Mucosa of descending colon (tissue), 3 donors: ENCODE measurements around the gene ASF1B. TPM values are rescaled to one million over a fixed set of nuclear protein-coding genes. Genes with fewer than 3 reads are reported as not detected.

ENCODE experiments used
- ATAC-seq: fragments of 200-7000 bp; cut with Tn5 transposase; one replicate; pipeline ENCODE4 v1.9.1; 2020; ENCODE audit warnings: mild to moderate bottlenecking, moderate library complexity
- DNase-seq, 3 donors: peaks; one replicate each; pipeline ENCODE4 v3.0.0-alpha.2; 2020
- H3K36me3 ChIP-seq: fragments of 200-600 bp; one replicate; pipeline ENCODE4 v1.8.0; 2021; ENCODE audit warnings: low read depth, mild to moderate bottlenecking
- H3K4me1 ChIP-seq: fragments of 200-600 bp; one replicate; pipeline ENCODE4 v1.8.0; 2021; ENCODE audit warnings: low read depth, mild to moderate bottlenecking
- H3K4me3 ChIP-seq: fragments of 200-600 bp; one replicate; pipeline ENCODE4 v1.8.0; 2021; ENCODE audit warnings: mild to moderate bottlenecking
- H3K9me3 ChIP-seq: fragments of 200-600 bp; one replicate; pipeline ENCODE4 v1.8.0; 2021; ENCODE audit warnings: mild to moderate bottlenecking
- CTCF ChIP-seq: fragments of 200-600 bp; IDR thresholded peaks from one replicate; pipeline ENCODE4 v1.8.0; 2022; ENCODE audit warnings: antibody characterized with exemption, mild to moderate bottlenecking
- intact Hi-C, 2 donors: fragments of 100-400 bp; cut with DNase I in 1 of 2; cut with micrococcal nuclease in 1 of 2; formaldehyde crosslinking; loops; one replicate each; pipeline versions ENCODE4 v1.11.0 to v1.11.1; 2022; cut with DNase I, micrococcal nuclease
- total RNA-seq, 3 donors: library from RNA; stranded (reverse); fragmentation: NEBNext Ultra II Directional in 2 of 3; extraction: Animal tissue kit (Norgen Biotek cat#: 25700) in 2 of 3; gene quantifications; one replicate each; pipeline versions ENCODE4 v1.2.1 to v1.2.4, GENCODE V29; 2021 to 2023
- donor health status: DM: no; HTN: no; CAD: no; lungs with moderate emphysema.
- donor health status: DM: no; HTN: no; CAD: no.
- donor health status: DM: no; HTN: yes; CAD: no.

The ASF1B gene
- total RNA-seq, 3 donors from 2014 or later: 2.4 to 21.7 (median 5.5) TPM

GRCh38 chr19:14119644-14120496, 16.5 kb downstream of the ASF1B start:
- H3K36me3 ChIP-seq: no peaks in the 10 kb centered on the region
- no peaks in the 10 kb centered on the region for H3K9me3 ChIP-seq
- intact Hi-C loops: loop anchor here in 1 of 2 donors (5.0 kb wide), 1 partner anchor 113 kb away; the partner anchor contains the start of gene RFX1
- TF ChIP-seq CTCF: no peak
- ATAC-seq: no peak
- peaks cover 26% of the 10 kb centered on the region for H3K4me1 ChIP-seq
- no peak for DNase-seq
- no peak overlapping the region for H3K4me3 ChIP-seq

- intact Hi-C loops: loop anchor here in 1 of 2 donors (5.0 kb wide), 1 partner anchor 112 kb away; the partner anchor contains the start of gene RFX1
- Histone ChIP-seq H3K9me3 (no peaks in the 10 kb centered on the region), H3K4me1 (peaks cover 29% of the 10 kb centered on the region), H3K36me3 (no peaks in the 10 kb centered on the region), H3K4me3 (no peak overlapping the region)
- no peak for TF ChIP-seq CTCF
- no peak for DNase-seq
- ATAC-seq: no peak
These were observed 17.2 kb downstream of the ASF1B start for GRCh38 chr19:14119146-14119545.

- no peaks in the 10 kb centered on the region for H3K36me3 ChIP-seq
- ATAC-seq (peak; percentile 5), DNase-seq (peak; percentile 61 to 83 (median 66))
- peak overlapping the region; percentile 11 for H3K4me3 ChIP-seq
- intact Hi-C loops: loop anchor here in 1 of 2 donors (5.0 kb wide), 1 partner anchor 111 kb away; the partner anchor contains the start of gene RFX1
- no peaks in the 10 kb centered on the region for H3K9me3 ChIP-seq
- H3K4me1 ChIP-seq: peaks cover 34% of the 10 kb centered on the region
- no peak for TF ChIP-seq CTCF
These were observed 18.0 kb downstream of the ASF1B start for GRCh38 chr19:14118165-14119051.

GRCh38 chr19:14117668-14118164, 18.7 kb downstream of the ASF1B start, which contains the start of gene PRKACA:
Gene PRKACA (minus strand): TSS chr19:14117762. CDS start chr19:14117547, 215 bp downstream.
- DNase-seq (peak; percentile 97 to 99 (median 99)), ATAC-seq (peak; percentile 93)
- Histone ChIP-seq H3K4me3 (peak within 1 kb of the TSS; percentile 56), H3K36me3 (no peaks in the 10 kb centered on the region), H3K9me3 (no peaks in the 10 kb centered on the region), H3K4me1 (peaks cover 40% of the 10 kb centered on the region)
- TF ChIP-seq CTCF: no peak
- intact Hi-C loops: loop anchor here in 1 of 2 donors (5.0 kb wide), 1 partner anchor 110 kb away; the partner anchor contains the start of gene RFX1
